Cerebellar cortex (tissue), 1 donor: ENCODE results near the gene NOXA1.

ENCODE experiments used
- DNase-seq: peaks from one replicate; pipeline ENCODE4 v3.0.0-alpha.2; 2015; ENCODE audit warnings: low spot score

Gene NOXA1

DNA sequence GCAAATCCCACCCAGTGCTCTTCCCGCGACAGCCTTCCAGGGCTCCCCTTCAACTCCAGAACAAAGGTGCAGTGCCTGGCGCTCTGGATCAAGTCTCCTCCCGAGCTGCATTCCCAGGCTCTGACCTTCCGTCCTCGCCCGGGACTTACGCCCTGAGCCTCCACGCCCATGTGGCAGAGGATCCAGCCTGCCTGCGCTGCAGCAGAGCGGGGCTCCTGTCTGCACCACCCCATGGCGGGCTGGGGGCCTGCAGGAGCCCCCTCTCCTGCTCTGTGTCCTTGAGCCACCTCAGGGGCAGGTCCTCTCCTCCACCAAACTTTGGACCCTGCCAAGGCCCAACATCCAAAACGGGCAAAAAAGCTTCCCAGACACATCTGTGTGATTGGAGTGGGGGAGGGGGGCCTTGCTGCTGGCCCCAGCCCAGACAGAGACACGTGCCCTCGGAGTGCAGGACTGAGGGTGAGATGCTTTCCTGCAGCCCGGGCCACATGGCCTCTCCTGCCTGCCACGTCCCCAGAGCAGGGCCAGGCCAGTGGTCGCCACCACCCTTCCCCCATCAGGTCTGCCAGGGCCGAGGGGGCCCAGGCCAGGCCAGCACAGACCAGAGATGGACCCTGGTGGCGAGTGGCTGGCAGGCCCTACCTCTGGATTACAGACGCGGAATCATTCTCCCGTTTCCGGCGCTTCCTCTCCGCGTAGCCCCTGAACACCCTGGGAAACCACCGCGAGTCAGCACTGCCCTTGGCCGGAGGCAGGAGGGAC, 31.6 kb downstream of the NOXA1 start:
- no peak for DNase-seq

DNA sequence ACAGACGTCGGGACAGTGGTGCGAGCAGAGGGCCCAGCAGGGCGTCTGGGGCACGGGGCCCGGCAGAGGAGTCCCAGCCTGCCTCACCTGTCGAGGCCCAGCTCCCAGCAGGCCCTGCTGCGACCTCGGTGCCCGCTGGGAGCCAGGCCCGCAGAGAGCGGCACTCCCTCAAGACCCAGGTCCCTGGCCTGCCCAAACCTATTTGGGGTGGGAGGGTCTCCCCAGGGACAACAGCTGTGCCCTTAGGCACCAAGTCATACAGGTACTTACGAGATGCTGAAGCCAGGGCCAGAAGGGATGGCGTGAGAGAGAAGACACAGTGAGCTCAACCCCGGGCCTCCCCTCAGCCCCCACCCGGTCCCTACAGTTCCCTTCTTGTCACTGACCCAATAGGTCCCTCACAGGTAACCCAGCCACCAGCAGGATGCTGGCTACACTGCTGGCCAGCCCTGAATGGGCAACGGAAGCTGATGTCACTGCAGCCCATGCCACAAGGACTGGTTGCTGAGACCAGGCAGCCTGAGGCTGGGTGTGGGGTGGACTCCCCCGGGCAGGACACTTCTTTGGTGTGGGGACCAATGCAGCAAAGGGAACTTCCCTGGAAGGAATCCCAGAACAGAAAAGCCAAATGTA, 32.3 kb downstream of the NOXA1 start:
- DNase-seq, result no peak

DNA sequence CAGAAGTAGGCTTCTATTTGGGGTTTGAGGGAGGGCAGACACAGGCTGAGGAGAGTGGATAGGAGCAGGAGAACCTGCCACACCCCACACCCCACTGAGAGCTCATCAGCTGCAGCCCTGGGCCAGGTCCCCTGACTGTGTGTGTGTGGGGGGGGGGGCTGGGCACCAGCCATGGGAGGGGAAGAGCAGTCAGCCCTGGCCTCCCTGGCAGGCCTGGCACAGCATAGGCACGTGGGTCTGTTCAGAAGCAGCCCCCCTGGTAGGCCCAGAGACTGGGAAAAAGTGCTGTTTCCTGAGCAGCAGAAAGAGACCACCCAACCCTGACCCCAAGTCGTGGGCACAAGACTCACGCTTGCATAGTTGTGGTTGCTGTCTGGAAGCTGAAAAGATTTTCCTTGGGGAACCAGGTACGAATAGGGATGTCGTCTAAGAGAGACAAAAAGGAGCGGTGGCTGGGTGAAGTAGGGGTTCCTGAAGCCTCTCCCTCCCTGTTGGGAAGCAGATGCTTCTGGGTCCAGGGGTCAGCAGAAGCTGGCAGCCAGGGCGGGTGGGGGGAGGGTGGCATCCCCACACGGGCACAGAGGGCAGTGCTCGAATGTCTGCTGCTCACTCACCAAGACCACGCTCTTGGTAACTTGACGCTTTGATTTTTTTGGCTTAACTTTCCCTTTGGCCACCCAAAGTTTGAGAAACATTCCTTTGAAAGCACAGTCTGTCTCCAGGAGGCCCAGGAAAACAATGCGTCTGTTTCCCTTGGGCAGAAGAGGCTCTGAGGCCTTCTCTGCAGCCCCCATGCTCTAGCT, 33.1 kb downstream of the NOXA1 start:
- DNase-seq, result no peak

DNA sequence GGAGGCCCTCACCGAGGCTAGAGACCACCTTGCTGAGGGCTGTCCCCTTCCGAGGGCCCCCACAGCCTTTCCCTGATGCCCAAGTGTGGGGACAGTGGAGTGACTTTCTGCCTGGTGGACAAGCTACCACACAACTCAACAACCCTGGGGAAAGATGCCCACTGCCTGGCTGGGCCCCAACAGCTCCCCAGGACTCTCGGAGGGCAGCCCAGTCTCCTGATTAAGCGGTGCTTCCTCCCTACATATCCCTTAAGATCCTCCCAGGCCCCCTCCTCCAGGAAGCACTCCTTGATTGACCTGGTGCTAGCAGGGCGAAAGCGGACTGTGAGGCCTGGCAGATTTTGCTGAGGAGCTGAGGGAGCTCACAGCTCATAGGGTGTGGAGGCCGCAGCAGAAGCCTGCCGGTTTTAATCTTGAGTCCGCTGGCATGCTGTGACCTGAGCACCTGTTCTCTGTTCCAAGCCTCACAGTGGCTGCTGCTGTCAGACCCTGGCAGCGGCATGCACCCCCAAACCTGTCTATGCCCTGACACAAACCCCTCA, 33.7 kb downstream of the NOXA1 start:
- DNase-seq, result no peak

DNA sequence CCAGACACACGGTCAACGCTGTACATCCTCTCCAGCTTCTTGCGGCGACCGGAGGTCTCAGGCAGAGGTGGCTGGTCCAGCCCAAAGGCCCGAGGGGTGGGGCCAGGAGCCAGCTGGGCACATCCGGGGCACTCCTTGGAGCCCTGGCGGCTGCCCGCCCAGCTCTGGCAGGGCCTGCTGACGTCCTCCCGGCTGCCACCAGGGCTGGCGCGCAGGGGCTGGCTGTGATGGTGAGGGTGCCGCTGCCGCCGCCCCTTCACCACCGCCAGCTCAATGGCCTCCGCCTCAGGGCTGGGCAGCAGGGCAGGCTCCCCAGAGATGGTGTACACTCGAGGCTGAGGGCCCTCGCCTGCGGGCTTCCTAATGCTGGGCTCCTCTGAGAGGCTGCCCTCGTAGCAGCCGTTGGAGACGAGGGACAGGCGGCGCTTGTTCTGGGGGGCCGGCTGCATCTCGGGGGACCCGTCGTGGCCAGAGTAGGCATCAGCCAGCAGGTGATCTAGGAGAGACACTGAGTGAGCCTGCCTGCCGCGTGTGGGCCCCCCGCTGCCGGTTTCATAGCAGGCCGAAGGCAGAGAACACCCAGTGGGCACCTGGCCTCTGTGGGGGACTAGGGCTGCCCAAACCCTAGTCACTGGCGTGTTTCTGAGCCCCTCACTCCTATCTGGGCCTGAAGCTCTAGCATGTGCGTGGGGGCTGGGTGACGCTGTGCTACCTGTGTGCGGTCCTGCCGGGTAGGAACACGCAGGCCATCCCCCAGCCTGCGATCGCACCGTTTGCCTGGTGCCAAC, 34.4 kb downstream of the NOXA1 start:
- DNase-seq, result no peak

DNA sequence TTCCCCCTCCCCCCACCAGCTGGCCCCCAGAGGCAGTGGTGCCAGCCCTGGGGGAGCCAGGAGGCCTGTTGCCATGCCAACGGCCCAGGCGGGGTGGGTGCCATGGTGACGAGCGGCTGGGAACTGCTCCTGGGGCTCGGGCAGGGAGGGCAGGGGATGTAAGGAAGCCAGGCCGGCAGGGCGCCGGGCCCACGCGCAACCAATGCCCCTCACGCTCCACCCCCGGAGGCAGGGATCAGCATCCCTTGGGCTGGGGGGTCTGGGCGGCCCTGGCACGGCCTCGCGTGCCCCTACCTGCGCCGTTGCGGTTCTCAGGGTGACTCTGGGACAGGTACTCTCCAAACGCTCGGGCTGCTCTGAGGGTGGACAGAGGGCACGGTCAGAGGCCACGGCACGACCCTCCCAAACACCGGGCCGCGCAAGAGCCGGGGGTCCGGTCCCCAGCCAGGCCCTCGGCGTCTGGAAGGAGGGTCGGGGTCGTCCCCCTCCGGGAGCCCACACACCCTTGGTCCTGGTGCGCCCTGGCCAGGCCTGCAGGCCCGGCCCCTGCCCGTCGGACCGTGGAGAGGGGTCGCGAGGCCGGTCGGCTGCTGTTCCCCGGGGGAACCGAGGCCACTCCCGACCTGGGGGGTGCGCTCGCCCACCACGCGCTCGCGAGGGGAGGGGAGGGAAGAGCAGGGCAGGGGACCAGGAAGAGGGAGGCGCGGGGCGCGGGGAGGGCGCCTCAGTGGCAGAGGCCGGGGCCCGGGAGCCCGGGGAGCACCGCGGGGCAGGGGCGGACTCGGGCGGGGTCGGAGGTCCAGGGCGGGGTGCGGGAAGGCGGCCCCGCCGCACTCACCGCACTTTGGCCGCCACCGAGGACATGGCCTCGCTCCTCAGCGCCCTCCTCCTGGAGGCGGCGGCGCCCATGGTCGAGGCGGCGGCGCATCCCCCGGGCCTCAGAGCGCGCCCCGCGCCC, 35.3 kb downstream of the NOXA1 start:
- peak; percentile 36 for DNase-seq

DNA sequence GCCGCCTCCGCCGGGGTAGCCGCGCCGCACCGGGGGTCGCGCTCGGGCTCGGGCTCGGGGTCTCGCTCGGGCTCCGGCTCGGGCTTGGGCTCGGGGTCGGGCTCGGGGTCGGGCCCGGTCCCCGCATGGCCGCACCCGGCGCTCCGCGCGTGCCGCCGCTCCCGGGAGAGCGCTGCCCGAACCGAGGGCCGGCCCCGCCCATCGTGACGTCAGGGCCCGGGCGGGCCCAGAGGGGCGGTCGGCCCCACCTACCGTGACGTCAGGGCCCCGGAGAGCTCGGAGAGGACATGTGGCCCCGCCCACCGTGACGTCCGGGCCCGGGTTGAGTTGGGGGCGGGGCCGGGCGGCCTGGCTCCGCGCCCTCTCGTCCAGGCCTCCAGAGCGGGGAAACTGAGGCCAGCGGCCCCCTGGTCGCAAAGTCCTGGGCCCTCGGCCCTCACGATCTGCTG, 36.0 kb downstream of the NOXA1 start, which contains the start of gene NSMF:
Gene NSMF (minus strand): TSS at position 183 of the 449 bp plus-strand sequence. CDS start 232 bp downstream, outside the sequence.
- peak; percentile 78 for DNase-seq

DNA sequence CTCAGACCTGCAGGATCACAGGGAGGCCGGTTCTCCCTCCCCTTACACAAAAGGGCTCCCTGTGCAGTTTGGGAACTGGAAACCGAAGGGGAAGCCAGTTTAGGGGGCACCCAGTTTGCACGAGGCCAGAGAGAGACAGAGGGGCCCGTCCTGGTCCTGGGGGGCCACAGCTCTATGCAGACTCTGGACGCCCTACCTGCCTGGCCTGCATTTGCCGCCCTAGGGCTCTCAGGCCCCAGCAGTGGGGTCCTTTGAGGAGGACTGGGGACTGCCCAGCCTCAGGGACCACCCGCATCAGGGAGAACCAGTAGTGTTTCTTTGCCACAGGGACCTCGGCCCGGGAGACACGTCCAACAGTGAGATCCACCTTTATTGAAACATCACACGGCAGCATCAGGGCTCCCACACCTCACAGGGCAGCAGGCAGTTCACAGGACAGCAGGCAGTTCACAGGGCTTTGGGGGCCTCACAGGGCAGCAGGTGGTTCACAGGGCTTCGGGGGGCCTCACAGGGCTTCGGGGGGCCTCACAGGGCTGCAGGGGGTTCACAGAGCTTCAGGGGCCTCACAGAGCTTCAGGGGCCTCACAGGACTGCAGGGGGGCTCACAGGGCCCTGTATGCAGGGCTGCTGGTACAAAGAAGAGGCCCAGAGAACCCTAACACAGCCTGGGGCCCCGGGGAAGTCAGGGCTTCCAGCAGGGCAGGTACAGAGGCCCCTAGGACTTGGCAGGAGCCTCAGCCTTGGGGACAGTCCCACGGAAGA, 36.6 kb downstream of the NOXA1 start:
- DNase-seq, result no peak

DNA sequence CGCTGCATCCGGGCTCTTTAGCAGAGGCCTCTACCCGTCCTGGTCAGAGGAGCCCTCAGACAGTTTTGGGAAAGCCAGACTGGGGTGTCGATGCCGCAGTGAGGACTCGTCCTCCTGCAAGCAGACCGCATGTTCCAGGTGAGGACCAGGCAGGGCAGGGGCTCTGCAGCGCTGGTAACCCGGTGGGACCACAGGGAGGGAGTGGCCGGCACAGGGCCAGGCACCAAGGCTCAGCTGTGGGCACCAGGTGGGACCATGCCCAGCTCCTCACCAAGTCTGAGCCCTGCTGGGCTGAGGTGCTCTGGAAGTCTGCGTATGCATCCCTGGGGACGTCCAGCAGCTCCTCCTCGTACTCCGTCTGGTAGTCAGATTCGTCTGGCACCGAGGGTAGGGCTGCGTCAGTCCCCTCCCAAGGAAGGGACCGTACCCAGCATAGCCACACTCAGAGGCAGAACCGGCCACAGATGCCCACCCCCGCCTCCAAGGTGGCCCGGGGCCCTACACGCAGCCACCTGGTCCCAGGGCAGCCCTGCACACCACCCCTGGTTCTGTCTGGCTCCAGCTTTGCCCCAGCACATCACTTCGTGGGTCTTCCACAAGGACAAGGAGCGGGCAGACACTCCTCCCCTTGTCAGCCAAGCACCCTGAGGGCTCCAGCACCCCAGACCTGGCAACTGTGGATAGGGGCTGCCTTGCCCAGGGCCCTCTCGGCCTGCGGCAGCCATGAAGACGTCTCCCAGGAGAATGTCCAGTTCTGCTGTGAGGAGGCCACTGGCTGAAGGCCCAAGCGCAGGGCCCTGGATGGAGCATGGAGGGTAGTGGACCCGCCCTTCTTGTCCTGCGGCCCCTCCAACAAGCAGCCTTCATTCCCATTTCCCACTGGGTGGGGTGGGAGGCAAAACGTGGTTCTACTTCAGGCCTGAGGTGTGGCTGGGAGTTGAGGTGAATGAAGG, 37.4 kb downstream of the NOXA1 start:
- DNase-seq, result no peak

DNA sequence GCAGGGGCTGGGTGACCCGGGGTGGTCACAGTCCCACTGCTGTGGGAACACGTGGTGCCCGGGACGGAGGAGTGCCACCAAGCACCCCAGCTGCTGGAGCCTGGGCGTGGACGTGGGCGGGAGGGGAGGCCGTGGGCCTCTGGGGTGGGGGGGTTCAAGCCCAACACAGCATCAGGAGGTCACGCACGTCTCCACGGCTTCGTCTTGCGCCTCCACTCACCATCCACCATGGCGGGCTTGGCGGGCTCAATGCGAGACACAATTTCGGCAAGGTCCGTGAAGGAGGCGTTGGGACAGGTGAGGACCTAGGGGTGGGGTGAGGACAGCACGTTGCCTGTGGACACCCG, 38.1 kb downstream of the NOXA1 start:
- no peak for DNase-seq

DNA sequence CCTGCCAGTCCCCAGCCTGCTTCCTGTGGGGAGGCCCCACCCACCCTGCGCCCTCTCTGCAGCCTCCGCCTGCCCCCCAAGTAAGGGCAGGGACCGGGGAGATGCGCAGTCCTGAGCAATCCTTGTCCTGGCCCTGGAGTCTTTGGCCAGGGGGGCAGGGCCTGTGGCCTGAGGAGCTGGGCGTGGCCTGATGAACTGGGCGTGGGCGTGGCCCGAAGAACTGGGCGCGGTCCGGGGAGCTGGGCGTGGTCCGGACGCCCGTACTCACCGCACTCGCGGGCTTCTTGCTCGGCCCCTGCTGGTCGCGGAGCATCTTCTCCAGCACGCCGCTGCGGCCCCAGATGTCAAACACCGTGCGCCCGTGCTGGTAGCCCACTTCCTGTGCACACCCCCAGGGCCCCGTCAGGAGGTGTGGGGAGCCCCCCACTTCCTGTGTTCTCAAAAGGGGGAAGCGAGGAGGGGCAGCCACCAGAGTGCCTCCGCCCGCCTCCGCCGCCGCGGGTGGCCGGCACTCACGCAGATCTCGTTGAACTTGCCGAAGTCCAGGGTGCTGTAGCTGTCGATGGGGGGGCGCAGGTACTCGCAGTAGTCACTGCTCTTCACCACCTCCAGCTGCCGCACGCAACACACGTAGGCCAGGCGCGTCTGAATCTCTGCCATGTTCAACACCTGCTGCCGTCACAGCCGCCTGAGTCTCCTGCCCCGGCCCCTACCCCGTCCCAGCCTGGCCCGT, 38.6 kb downstream of the NOXA1 start:
- peak; percentile 33 for DNase-seq

DNA sequence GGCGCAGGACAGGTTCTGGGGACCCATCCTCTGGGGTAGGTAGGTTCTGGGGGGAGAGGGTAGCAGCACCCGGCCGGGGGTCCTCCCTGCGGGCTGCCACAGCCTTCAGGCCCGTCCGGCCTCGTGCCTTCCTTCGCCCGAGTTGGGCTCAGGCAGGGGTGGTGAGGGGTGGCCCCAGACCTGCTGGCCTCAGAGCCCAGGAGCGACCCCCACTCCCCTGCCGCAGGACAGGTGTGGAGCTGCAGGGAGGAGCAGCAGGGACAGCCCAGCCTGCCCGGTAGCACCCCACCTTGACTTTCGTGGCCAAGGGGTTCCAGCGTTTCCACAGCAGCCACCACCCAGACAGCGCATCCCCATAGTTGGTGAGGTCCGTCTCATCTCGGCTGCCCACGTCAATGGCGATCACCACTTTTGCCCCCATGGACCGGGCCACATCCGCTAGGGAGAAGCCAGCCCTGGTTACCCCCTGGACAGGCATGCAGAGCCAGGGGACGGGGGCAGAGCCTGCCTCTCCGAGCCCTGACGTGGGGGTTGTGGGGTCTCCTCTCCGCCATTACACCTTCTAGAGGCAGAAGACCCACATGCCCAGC, 39.3 kb downstream of the NOXA1 start:
- no peak for DNase-seq

DNA sequence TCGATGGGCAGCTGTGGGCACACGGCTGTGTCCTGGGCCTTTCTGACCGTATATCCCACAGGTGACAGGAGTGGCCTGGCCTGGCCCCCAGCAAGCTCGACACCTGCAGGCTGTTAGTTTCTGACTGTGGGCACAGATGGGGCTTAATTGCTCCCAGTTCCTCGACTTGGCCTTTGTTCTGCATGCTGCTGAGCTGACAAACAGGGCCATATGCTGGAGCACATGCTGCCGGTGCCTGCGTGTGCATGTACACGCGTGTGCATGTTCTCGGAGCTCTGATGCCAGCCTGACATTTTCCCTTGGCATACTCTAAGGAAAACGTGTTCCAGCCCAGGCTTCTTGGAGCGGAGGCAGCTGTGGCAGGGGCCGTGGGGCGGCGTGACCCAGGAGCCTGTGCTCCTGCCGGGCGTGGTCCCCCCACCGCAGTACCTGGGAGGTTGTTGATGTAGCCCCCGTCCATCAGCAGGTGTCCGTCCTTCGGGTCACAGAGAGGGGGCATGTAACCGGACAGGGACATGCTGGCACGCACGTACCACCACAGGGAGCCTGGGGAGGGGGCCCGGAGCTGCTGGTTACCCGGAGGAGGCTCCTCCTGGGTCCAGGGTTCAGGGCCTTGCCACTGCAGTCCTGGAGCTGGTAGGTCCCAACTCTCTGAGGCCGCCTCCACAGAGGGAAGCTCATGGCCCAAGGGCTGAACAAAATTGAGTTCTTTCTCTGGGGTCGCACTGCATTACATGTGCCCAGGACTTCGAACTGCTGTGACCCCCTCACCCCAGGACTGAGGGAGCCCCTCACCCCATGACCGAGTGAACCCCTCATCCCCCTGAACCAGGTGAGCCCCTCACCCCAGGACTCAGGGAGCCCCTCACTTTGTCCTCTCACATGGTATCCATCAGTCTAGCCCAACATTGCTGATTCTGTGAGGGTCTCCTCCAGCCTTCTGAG, 40.1 kb downstream of the NOXA1 start:
- peak; percentile 94 for DNase-seq

DNA sequence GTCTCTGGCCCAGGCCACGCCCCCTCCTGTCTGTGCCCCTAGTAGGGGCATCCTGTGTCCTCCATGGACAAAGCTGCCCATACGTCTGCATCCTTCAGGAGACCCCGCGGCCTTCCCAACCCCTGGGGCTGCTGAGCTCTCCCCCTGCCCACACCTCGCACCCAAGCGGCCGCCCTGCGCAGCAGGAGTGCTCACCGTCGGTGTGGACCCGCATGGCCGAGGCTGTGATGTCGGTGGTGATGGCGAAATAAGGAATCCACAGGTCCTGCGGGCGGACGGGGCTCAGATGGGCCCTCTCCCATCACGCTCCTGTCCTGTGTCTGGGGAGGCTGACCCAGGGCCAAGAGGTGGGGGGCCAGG, 40.7 kb downstream of the NOXA1 start:
- DNase-seq, result no peak

DNA sequence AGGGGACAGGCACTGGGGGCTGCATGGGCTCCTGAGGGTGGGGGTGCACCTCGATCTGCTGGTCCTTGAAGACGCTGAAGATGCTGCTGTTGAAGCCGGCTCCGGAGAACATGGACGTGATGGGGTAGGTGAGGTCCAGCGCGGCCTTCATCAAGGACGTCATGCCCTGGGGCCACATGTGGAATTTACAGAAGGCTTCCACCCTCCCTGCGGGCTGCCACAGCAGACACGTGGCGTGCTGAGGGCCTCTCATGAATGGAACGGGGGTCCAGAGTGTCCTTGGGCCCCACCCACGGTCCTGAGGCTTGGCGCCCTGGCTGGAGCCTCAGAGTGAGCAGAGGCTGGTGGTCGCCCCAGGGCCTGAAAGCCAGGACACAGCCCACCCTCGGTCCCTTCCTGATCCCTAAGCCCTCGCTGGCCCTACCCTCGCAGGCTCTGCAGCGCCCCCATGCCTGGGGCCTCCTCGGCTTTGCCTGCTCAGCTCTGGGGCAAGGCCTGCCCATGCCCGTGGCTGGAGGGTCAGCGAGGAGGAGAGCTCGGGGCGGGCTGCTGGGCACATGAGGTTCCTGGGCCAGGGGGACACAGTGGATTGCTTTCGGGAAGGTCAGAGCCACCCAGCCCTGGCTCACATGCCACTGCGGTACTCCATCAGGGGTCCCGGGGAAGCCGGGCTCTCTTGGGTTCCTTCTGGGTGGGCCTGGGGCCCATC, 41.3 kb downstream of the NOXA1 start:
- DNase-seq, result no peak
